HG02798 (cell line): ENCODE measurements around the gene NAGS.
"Not testable (repeated sequence)": the region's sequence is repeated elsewhere in the genome, so short reads cannot be mapped to it uniquely, and the experiment has no call there.

ENCODE experiments used
- ATAC-seq: cut with Tn5 transposase; IDR thresholded peaks from one replicate; pipeline ENCODE4 v1.9.1; 2021; ENCODE audit warnings: mild to moderate bottlenecking; ENCODE audit not compliant: unreplicated experiment, poor library complexity

The NAGS gene

DNA sequence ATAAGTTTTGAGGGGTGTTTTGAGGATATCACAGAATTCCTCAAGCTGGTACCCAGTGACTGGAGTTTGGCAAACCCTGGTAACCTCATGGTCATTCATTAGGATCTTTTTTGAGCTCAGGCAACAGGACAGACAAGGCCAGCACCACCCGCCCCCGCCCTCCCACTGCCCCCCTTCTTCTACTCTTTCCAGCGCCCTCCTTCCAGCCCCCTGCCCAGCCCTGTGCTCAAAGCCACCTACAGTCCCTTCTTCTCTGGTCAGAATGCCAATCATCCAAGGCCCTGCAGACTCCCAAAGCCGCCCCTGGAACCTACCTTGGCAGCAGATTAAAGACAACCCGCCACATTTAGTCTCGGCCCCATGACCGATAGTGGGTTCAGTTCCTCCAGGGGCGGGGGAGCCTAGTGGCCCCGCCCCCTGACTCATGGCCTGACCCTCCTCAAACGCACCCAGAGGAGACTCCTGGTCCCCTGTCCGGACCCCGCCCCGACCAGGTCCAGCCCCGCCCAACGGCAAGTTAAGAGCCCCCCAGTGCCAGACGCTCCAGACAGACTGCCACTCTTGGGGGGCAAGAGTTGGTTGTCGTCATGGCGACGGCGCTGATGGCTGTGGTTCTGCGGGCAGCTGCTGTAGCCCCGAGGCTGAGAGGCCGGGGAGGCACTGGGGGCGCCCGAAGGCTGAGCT is at the start of gene NAGS:
Gene NAGS (plus strand): TSS at position 546 of the 684 bp plus-strand sequence. CDS start 42 bp downstream, at position 588.
- ATAC-seq = no peak

DNA sequence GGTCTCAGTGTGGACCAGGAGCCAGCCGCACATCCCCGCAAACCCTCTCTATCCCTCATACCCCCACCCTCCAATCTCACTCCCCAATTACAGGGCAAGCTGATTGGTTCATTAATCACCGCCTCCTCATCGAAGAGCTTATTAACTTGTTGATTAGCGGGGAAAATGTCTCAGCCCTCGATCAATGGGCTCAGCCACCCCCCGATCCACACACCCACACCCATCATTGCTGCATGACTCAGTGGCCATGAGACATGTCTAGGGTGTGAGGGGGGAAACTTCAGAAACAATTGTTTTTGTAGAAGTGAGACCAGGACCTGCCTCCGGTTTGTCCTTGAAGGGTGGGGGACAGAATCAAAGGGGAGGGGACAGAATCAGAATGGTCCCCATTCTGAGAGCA is 48.2 kb upstream of the NAGS start:
- ATAC-seq = no peak

DNA sequence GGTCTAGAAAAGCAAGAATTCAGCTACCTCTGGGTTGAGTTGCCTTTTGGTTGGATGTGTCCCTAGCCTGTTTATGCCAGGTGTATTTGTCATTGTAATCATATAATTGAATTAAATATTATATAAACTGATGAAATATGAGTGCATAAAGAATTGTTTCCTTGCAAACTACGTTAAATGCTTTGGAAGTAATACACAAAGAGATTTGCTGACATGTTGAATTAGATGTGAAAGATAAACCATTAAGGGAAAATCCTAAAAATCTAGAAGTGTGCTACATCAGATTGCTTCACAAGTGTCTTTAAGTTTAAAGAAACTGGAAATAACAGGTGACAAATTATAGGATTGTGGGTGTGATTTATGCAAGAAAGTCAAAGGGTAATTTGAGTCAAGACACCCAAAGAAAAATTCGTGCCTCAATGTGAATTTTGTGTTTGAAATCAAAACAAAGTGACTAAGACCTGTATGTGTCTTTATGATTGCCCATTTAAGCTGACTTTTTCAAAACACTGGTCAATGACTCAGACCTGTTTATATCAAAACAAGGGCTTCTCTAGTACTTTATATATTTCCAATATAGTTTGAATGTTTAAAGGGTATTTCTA is 45.6 kb upstream of the NAGS start:
- ATAC-seq = no peak

- ATAC-seq = not testable (repeated sequence)
These were observed 43.1 kb upstream of the NAGS start for GRCh38 chr17:43961292-43961691.

DNA sequence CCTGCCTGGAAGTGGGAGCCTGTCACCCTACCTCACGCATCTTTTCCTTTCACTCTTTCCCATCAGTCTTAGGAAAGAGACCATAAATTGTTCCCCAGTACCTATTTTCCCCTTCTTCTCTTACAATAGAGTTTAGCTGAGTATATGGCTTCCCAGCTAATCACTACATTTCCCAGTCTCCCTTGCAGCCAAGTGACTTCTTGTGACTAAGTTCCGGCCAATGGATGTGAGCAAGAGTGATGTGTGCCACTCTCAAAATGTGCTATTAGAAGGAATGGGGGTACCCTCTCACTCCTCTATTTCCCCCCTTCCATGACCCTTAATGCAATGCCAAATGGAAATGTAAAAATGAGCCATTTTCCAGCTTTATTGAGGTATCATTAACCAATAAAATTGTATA is 42.5 kb upstream of the NAGS start:
- ATAC-seq = no peak

DNA sequence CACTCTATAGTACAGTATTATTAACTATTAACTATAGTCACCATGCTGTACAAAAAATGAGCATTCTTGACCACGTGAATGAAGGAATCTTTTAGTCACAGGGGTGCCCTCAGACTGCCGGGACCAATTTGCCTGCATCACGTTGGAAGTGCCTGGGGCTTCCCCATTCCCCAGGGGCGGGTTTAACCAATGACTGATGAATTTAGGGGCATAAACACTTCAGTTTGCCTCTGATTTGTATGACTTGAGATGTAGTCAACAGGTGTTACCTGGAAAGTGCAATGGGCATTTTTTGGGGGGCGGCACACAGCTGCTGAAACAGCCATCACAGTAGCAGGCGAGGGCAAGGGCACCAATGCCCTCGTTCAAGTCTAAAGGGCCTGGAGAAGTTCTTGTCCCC is 41.9 kb upstream of the NAGS start:
- no peak for ATAC-seq

DNA sequence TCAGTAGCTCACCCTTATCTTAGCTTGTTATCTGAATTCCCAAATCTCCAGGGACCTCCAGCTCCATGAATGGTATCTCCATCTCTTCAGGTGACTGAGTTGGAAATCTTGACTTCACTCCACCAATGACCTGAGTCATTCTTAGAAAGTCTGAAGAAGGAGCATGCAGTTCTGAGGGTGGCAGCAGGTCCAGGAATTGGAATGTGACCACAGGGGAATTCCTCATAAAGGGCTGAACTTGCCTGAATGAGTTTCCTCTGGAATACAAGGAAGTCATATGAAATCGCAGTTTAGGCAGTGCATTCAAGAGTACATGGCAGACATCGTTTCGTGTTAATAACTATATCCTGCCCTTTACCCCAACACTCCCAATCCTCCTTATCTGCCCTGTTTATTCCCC is 38.1 kb upstream of the NAGS start:
- no peak for ATAC-seq

DNA sequence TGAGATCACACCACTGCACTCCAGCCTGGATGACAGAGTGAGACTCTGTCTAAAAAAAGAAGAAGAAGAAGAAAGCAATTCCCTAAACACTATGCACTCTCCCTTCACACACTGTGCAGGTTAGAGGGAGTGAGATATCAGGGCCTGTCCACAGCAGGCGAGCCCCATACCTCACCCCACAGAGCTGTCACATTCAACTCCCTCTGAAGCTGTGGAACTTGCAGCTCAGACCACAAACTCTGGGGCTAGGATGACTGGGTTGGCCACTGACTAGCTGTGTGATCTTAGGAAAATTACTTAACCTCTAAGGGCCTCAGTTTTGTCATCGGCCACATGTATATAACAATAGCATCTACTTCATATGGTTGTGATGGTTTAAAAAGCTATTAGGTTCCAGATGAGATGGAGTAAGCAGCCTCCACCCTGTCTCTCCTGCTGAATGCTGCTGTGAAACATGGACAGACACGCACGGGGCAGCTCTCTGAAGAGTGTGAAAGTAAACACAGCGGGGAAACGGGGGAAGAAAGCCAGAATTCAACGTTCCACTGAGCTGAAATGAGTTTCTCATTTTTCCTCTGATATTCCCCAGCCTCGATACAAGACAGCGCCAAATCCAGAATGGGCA is 37.1 kb upstream of the NAGS start:
- ATAC-seq = no peak

- no peak for ATAC-seq
These were observed 34.1 kb upstream of the NAGS start for GRCh38 chr17:43970366-43970765.

DNA sequence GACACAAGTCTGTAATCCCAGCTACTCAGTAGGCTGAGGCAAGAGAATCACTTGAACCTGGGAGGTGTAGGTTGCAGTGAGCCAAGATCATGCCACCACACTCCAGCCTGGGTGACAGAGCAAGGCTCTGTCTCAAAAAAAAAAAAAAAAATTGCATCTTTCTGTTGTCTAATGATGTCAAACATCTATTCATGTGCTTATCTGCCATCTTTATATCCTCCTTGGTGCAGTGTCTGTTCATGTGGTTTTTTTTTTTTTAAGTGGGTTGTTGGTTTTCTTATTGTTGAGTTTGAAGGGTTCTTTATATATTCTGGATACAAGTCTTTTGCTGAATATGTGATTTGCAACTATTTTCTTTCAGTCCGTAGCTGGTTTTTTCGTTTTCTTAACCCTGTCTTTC is 33.0 kb upstream of the NAGS start:
- ATAC-seq = not testable (repeated sequence)

DNA sequence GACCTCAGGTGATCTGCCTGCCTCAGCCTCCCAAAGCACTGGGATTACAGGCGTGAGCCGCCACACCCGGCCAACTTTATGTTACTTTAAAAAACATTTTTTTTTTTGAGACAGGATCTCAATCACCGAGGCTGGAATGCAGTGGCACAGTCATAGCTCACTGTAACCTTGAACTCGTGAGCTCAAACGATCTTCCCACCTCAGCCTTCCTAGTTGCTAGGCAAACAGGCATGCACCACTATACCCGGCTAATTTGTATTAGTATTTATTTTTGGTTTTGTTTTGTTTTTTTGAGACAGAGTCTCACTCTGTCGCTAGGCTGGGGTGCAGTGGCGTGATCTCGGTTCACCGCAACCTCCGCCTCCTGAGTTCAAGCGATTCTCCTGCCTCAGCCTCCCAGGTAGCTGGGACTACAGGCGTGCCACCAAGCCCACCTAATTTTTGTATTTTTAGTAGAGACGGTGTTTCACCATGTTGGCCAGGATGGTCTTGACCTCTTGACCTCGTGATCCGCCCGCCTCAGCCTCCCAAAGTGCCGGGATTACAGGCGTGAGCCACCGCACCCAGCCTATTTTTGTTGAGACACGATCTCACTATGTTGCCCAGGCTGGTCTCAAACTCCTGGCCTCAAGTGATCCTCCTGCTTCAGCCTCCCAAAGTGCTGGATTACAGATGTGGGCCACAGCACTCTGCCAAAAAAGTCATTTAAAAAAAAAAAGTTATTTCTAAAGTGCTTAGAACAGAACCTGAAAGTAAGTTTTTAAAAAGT is 31.8 kb upstream of the NAGS start:
- not testable (repeated sequence) for ATAC-seq

DNA sequence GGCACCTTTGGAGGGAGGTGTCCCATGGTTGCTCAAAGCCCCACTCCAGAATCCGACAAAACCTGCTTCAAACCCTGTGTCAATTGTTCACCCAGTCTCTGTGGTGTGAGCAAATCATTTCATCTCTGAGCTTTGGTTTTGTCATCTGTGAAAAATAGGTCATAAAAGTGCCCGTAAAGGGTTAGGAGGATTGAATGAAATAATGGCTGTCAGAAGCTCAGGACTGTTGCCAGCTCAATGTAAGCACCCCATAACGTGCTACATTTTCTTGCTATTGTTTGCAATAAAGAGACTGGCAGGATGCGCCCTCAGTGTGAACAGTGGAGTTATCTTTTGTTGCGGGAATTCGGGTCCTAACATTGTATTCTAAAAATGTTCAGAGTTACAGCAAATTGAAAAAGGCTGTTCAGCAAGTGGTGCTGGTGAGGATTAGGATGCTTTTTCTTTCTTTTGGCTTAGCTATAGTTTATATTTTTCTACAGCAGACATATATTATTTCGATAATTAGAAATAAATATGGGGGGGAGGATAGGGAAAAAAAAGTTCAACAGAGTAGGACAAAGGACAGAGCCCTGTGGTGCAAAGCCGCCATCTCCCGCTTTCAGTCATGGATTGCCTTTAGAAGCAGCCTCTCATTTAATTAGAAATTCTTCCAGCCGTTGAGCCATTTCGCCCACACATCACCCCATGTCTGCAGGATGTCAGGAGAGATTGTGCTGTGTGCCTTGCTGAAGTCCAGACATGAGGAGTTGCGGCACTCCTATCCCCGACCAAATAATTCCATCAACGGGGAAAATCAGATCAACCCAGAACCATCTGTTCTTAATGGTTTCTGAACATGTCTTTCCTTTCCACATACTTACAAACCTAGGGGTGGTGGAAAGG is 29.8 kb upstream of the NAGS start:
- ATAC-seq = no peak

DNA sequence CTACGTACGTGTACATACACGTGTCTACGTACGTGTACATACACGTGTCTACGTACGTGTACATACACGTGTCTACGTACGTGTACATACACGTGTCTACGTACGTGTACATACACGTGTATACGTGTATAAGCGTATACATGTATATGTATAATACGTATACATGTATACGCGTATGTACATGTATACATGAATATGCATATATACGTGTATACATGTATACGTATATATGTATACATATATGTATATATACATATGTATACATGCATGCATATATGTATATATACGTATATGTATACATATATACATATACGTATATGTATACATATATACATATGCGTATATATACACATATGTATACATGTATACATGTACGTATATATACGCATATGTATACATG is 28.5 kb upstream of the NAGS start:
- no peak for ATAC-seq

- no peak for ATAC-seq
These were observed 27.2 kb upstream of the NAGS start for GRCh38 chr17:43976963-43977837.

DNA sequence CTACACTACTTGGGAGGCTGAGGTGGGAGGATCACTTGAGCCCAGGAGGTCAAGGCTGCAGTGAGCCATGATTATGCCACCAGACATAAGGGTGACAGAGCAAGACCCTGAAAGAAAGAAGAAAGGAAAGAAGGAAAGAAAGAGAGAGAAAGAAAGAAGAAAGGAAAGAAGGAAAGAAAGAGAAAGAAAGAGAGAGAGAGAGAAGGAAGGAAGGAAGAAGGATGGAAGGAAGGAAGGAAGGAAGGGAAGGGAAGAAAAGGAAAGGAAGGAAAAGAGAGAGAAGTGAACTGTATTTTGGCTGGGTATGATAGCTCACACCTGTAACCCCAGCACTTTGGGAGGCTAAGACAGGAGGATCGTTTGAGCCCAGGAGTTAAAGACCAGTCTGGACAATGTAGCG is 26.3 kb upstream of the NAGS start:
- ATAC-seq = no peak

GRCh38 chr17:43979011-43979410 is 25.4 kb upstream of the NAGS start:
- no peak for ATAC-seq

DNA sequence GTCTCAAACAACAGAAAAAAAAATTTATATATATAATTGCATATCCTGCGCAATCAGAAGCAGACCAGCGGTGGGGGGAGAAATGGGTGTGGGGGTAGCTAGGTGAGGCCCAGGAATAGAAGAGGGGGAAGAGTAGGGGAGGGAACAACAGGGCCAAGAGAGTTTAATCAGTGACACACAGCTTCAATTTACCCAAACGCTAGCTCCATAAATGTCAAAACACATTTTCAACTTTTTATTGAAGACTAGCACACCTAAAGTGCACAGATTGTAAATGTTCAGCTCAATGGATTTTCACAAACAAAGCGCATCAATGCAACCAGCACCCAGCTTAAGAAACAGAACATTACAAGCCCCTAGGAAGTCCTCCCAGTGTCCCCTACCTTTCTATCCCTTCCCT is 24.8 kb upstream of the NAGS start:
- no peak for ATAC-seq

DNA sequence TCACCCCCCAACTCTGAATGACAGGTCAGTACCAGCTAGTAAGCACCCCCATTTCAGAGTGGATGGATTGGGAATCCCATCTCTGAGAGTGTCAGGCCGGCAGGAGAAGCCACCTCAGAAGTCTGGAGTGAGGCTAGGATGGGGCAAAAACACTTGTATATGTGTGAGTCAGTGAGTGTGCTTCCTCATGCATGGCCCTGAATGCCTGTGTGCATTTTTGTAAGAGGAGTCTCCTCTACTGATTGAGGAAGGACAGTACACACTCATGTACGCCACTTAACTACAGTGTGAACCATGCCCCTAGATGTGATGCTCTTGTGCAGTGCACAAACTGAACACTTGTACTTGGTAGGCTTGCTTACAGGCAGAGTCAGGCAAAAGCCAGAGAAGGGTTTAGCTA is 22.3 kb upstream of the NAGS start:
- no peak for ATAC-seq

DNA sequence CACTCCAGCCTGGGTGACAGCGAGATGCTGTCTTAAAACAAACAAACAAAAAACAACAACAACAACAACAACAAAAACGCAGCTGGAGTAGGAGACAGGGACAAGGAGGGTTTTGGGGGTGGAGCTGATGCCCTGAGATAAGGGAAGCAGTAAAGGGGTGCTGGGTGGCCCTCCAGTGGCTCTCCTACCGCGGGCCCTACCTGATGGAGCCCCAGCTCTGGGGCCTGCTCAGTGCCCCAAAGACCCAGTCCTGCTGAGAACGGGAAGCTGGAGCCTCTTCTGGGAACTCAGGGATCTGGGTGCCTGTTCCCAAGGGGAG is 21.3 kb upstream of the NAGS start:
- no peak for ATAC-seq
